ENCODE measurements around the gene KIAA1328. TPM values are rescaled to one million over a fixed set of nuclear protein-coding genes. Genes with fewer than 3 reads are reported as not detected.

Gene KIAA1328
- total and polyA plus RNA-seq, 4 donors, result 0.95 to 7.4 (median 2.9) TPM

DNA sequence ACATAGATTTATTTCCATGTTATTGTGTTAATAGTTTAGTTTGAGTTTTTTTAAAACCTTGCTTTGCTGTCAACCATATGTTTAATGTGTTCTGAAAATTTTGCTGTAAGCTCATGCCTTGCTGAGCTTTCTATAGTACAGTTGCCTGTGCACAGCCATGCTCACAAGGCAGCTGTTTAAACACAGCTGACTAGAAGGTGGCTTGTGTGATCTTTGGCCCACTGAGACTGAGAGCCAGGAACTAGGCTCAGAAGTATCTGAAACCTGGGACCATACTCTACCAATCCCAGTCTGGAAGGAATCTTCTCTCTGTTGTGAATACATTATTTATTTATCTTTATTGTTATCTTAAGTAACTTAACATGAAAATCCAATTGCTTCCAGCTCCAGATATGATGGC is 350.5 kb downstream of the KIAA1328 start (continued):
- TF ChIP-seq, protein P1, sequence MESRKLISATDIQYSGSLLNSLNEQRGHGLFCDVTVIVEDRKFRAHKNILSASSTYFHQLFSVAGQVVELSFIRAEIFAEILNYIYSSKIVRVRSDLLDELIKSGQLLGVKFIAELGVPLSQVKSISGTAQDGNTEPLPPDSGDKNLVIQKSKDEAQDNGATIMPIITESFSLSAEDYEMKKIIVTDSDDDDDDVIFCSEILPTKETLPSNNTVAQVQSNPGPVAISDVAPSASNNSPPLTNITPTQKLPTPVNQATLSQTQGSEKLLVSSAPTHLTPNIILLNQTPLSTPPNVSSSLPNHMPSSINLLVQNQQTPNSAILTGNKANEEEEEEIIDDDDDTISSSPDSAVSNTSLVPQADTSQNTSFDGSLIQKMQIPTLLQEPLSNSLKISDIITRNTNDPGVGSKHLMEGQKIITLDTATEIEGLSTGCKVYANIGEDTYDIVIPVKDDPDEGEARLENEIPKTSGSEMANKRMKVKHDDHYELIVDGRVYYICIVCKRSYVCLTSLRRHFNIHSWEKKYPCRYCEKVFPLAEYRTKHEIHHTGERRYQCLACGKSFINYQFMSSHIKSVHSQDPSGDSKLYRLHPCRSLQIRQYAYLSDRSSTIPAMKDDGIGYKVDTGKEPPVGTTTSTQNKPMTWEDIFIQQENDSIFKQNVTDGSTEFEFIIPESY (IDR thresholded peaks at IDR 0.05), result no peak
- no peak for TF ChIP-seq EGR1 (IDR thresholded peaks at IDR 0.05; ENCODE audit: low read depth in 2 of 2)
- no peak for TF ChIP-seq TAF1 (conservative IDR thresholded peaks at IDR 0.05)
- no peak for TF ChIP-seq YY1 (IDR thresholded peaks at IDR 0.05)
- TF ChIP-seq, protein P2, sequence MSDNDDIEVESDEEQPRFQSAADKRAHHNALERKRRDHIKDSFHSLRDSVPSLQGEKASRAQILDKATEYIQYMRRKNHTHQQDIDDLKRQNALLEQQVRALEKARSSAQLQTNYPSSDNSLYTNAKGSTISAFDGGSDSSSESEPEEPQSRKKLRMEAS (IDR thresholded peaks at IDR 0.05), result no peak
- no peak for TF ChIP-seq JUND (IDR thresholded peaks at IDR 0.05)

DNA sequence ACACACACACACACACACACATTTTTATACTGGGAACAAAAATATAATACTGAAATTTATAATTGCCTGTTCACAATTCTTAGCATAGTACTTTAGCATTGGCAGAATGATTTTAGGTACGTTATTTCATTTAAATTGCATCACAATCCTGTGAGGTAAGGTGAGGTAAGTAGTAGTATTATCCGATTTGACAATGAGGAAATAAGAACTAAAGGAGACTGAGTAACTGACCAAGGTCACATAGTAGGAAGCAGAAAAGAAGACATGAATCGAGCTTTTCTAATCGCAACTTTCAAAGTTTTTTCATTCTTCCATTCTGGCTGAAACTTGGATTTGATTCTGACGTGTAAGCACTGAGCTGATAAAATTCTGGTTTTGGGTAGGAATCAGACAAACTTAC is 351.2 kb downstream of the KIAA1328 start:
- H3K9ac ChIP-seq (ENCODE audit: low read depth in 1 of 2, low read length in 2 of 2), result no peak overlapping the region
- H3K27me3 ChIP-seq (ENCODE audit: control insufficient read depth in 4 of 4, insufficient read depth in 4 of 4, low read length in 3 of 4), result no peaks in the 10 kb centered on the region
- H3K27ac ChIP-seq (ENCODE audit: low read depth in 1 of 2, low read length in 2 of 2), result no peak overlapping the region
- TF ChIP-seq FOXA2 (IDR thresholded peaks at IDR 0.05) (no peak), FOXA1 (IDR thresholded peaks at IDR 0.05) (no peak), SP1 (IDR thresholded peaks at IDR 0.05) (no peak), JUND (IDR thresholded peaks at IDR 0.05) (no peak), NR2F2 (IDR thresholded peaks at IDR 0.05) (no peak)
- TF ChIP-seq, protein P1 (IDR thresholded peaks at IDR 0.05), result no peak
- TF ChIP-seq, protein P3, sequence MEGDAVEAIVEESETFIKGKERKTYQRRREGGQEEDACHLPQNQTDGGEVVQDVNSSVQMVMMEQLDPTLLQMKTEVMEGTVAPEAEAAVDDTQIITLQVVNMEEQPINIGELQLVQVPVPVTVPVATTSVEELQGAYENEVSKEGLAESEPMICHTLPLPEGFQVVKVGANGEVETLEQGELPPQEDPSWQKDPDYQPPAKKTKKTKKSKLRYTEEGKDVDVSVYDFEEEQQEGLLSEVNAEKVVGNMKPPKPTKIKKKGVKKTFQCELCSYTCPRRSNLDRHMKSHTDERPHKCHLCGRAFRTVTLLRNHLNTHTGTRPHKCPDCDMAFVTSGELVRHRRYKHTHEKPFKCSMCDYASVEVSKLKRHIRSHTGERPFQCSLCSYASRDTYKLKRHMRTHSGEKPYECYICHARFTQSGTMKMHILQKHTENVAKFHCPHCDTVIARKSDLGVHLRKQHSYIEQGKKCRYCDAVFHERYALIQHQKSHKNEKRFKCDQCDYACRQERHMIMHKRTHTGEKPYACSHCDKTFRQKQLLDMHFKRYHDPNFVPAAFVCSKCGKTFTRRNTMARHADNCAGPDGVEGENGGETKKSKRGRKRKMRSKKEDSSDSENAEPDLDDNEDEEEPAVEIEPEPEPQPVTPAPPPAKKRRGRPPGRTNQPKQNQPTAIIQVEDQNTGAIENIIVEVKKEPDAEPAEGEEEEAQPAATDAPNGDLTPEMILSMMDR (IDR thresholded peaks at IDR 0.05; ENCODE audit: low read depth, low read length, missing input control), result no peak
- DNase-seq (ENCODE audit: low spot score), result no peak
- peaks cover 0 to 6% (median 1%) of the 10 kb centered on the region in 4 donors for H3K4me1 ChIP-seq (ENCODE audit: control insufficient read depth in 4 of 4, insufficient read depth in 4 of 4, low read length in 3 of 4)
- no peak overlapping the region for H3K4me3 ChIP-seq (ENCODE audit: low read depth in 1 of 3, low read length in 3 of 3)
- H3K36me3 ChIP-seq (ENCODE audit: control insufficient read depth in 4 of 4, insufficient read depth in 3 of 4, low read depth in 1 of 4, low read length in 3 of 4), result no peaks in the 10 kb centered on the region
- WGBS, result 96% methylated on average over 5 of the region's 5 CpGs
- no peaks in the 10 kb centered on the region for H3K9me3 ChIP-seq (ENCODE audit: control insufficient read depth in 4 of 4, low read length in 3 of 4)

DNA sequence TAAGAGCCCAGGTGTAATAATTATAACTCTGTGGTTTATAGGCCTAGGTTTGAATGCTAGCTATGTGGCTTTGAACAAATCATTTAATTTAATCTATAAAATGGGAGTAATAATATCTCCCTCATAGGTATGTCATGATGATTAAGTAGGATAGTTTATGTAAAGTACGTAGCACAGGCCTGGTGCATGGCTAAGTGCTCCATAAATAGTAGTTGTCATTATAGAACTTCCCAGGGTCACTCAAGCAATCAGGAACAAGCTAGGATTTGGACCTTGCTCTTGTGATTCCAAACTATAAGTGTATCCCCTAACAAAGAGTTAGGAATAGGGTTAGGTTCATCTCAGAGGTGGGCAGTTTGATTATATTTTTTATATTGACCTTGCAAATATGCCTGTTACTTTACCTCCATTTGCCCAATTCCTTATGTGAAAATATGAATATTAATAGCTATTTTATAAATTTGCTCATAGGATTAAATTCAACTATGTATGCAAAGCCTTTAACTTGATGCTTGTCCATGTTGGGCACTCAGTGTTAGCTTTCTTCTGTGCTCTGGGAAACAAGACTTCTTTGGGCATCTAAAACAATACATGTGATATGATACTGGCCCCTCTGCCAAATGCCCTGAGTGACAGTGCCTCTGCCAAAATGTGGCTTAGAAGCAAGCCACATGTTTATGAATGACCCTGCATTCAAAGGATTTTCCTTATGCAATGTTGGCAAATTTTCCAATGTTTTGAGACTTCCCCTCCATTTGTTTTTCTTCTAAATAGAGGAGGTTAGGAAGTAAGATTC is 353.6 kb downstream of the KIAA1328 start:
- TF ChIP-seq HNF4A (conservative IDR thresholded peaks at IDR 0.05), result no peak
- TF ChIP-seq TAF1 (conservative IDR thresholded peaks at IDR 0.05), result no peak
- H3K4me1 ChIP-seq (ENCODE audit: control insufficient read depth in 4 of 4, insufficient read depth in 4 of 4, low read length in 3 of 4), result peaks cover 0 to 6% (median 1%) of the 10 kb centered on the region in 4 donors
- DNase-seq (ENCODE audit: low spot score), result no peak
- H3K36me3 ChIP-seq (ENCODE audit: control insufficient read depth in 4 of 4, insufficient read depth in 3 of 4, low read depth in 1 of 4, low read length in 3 of 4), result no peaks in the 10 kb centered on the region
- H3K9me3 ChIP-seq (ENCODE audit: control insufficient read depth in 4 of 4, low read length in 3 of 4), result no peaks in the 10 kb centered on the region
- H3K27ac ChIP-seq (ENCODE audit: low read depth in 1 of 2, low read length in 2 of 2), result no peak overlapping the region
- no peak overlapping the region for H3K9ac ChIP-seq (ENCODE audit: low read depth in 1 of 2, low read length in 2 of 2)
- WGBS, result 95% methylated on average over 1 of the region's 1 CpG
- H3K4me3 ChIP-seq (ENCODE audit: low read depth in 1 of 3, low read length in 3 of 3), result no peak overlapping the region
- no peaks in the 10 kb centered on the region for H3K27me3 ChIP-seq (ENCODE audit: control insufficient read depth in 4 of 4, insufficient read depth in 4 of 4, low read length in 3 of 4)
